Smooth muscle cell (in vitro differentiated cells): ENCODE measurements around the gene GADL1. TPM values are rescaled to one million over a fixed set of nuclear protein-coding genes. Genes with fewer than 3 reads are reported as not detected.
A peak's percentile ranks its signal among the peaks of the same experiment; 100 is the strongest.

Experiments
- DNase-seq: peaks from one replicate; lab custom pipeline; 2025; ENCODE audit not compliant: unreplicated experiment; lab: John Stamatoyannopoulos, UW
- H2AFZ ChIP-seq: fragments of 200-600 bp; sonication (generic); 2 replicates; pipeline ENCODE4 v1.6.0; 2016; ENCODE audit warnings: antibody characterized with exemption, low read depth, mild to moderate bottlenecking
- H3F3A ChIP-seq: fragments of 200-600 bp; sonication (generic); 2 replicates; pipeline ENCODE4 v1.6.0; 2017; ENCODE audit warnings: antibody characterized with exemption, low read depth
- H3K27ac ChIP-seq: fragments of 200-600 bp; sonication (generic); 2 replicates; pipeline ENCODE4 v1.5.1; 2016; ENCODE audit warnings: low read depth, mild to moderate bottlenecking
- H3K27me3 ChIP-seq: fragments of 200-600 bp; sonication (generic); 2 replicates; pipeline ENCODE4 v1.6.1; 2016; ENCODE audit warnings: low read depth, mild to moderate bottlenecking
- H3K36me3 ChIP-seq: fragments of 200-600 bp; sonication (generic); 2 replicates; pipeline ENCODE4 v1.5.1; 2016; ENCODE audit warnings: low read depth
- H3K4me1 ChIP-seq: fragments of 200-600 bp; sonication (generic); 2 replicates; pipeline ENCODE4 v1.5.1; 2016; ENCODE audit warnings: low read depth
- H3K4me2 ChIP-seq: fragments of 200-600 bp; sonication (generic); 2 replicates; pipeline ENCODE4 v1.6.0; 2016; ENCODE audit warnings: mild to moderate bottlenecking
- H3K4me3 ChIP-seq: fragments of 200-600 bp; sonication (generic); 2 replicates; pipeline ENCODE4 v1.5.1; 2016; ENCODE audit warnings: mild to moderate bottlenecking
- H3K79me2 ChIP-seq: fragments of 200-600 bp; sonication (generic); 2 replicates; pipeline ENCODE4 v1.6.0; 2016; ENCODE audit warnings: low read depth, mild to moderate bottlenecking
- H3K9ac ChIP-seq: fragments of 200-600 bp; sonication (generic); 2 replicates; pipeline ENCODE4 v1.6.0; 2016; ENCODE audit warnings: low read depth
- H3K9me3 ChIP-seq: fragments of 200-600 bp; sonication (generic); replicated peaks from 2 replicates; pipeline ENCODE4 v1.5.1; 2016; ENCODE audit warnings: low read depth
- H4K20me1 ChIP-seq: fragments of 200-600 bp; sonication (generic); 2 replicates; pipeline ENCODE4 v1.6.0; 2016; ENCODE audit warnings: low read depth
- WGBS: methylation state at CpG from one replicate; pipeline ENCODE4 v1.1.7; 2016; ENCODE audit warnings: low lambda C conversion rate; 5-methylcytosine and 5-hydroxymethylcytosine counted together
- polyA plus RNA-seq: library from polyadenylated mRNA; unstranded; fragments of >200 nt; fragmentation: Nextera tagmentation; extraction: Ambion mirVana; gene quantifications from 2 replicates; pipeline ENCODE4 v1.2.1, GENCODE V29; 2016
- total RNA-seq: library from RNA; depleted of rRNA; stranded (reverse); fragments of >200 nt; gene quantifications from 2 replicates; pipeline ENCODE4 v1.2.3, GENCODE V29; 2014
- TF ChIP-seq, protein P1 (sequence below): fragments of 200-600 bp; sonication (generic); IDR thresholded peaks from 2 replicates; pipeline ENCODE4 v1.5.1; 2017; ENCODE audit warnings: borderline replicate concordance, mild to moderate bottlenecking, antibody characterized with exemption; ENCODE audit not compliant: insufficient read depth, poor library complexity, severe bottlenecking

Gene GADL1
- total and polyA plus RNA-seq, 2 experiments from 2014 or later = not detected

- Histone ChIP-seq H3K4me2 (no peak overlapping the region), H3K4me3 (no peak overlapping the region), H3K27me3 (no peaks in the 10 kb centered on the region), H3K36me3 (no peaks in the 10 kb centered on the region), H3K79me2 (no peaks in the 10 kb centered on the region), H3F3A (no peaks in the 10 kb centered on the region), H3K9ac (no peak overlapping the region), H2AFZ (no peak overlapping the region), H3K9me3 (no peaks in the 10 kb centered on the region), H3K4me1 (no peaks in the 10 kb centered on the region), H4K20me1 (no peaks in the 10 kb centered on the region), H3K27ac (no peak overlapping the region)
- 62% methylated on average over 7 of the region's 7 CpGs for WGBS
- TF ChIP-seq, protein P1, sequence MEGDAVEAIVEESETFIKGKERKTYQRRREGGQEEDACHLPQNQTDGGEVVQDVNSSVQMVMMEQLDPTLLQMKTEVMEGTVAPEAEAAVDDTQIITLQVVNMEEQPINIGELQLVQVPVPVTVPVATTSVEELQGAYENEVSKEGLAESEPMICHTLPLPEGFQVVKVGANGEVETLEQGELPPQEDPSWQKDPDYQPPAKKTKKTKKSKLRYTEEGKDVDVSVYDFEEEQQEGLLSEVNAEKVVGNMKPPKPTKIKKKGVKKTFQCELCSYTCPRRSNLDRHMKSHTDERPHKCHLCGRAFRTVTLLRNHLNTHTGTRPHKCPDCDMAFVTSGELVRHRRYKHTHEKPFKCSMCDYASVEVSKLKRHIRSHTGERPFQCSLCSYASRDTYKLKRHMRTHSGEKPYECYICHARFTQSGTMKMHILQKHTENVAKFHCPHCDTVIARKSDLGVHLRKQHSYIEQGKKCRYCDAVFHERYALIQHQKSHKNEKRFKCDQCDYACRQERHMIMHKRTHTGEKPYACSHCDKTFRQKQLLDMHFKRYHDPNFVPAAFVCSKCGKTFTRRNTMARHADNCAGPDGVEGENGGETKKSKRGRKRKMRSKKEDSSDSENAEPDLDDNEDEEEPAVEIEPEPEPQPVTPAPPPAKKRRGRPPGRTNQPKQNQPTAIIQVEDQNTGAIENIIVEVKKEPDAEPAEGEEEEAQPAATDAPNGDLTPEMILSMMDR = no peak
- no peak for DNase-seq
Measured at GRCh38 chr3:30908456-30909037, 14.1 kb upstream of the GADL1 start.

DNA sequence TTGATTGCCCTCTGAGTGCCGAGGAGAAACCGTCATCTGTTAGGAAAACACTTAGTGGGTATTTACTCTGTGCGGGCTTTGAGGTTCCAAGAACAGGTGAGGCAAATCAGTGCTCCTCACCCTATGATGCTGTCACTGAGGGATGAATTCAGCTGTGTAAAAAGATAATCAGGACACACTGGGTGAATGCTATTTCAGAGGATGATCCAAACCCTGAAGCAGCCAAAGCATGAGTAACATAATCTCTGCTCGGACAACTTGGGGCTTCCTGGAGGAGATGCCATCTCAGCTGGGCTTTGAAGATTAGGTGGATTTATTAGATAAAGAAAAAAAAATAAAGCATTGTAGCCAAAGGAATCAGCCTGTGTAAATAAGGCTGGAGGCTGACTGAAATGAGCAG is 10.5 kb upstream of the GADL1 start:
- H3K36me3 ChIP-seq = no peaks in the 10 kb centered on the region
- TF ChIP-seq, protein P1 = no peak
- H3K4me2 ChIP-seq = no peak overlapping the region
- no peaks in the 10 kb centered on the region for H4K20me1 ChIP-seq
- DNase-seq = no peak
- no peaks in the 10 kb centered on the region for H3K79me2 ChIP-seq
- no peak overlapping the region for H2AFZ ChIP-seq
- 56% methylated on average over 4 of the region's 4 CpGs for WGBS
- H3K4me3 ChIP-seq = no peak overlapping the region
- H3K9ac ChIP-seq = no peak overlapping the region
- H3K4me1 ChIP-seq = no peaks in the 10 kb centered on the region
- no peaks in the 10 kb centered on the region for H3F3A ChIP-seq
- H3K9me3 ChIP-seq = no peaks in the 10 kb centered on the region
- no peaks in the 10 kb centered on the region for H3K27me3 ChIP-seq
- no peak overlapping the region for H3K27ac ChIP-seq

- H3K9ac ChIP-seq = no peak overlapping the region
- no peak overlapping the region for H3K27ac ChIP-seq
- no peak overlapping the region for H2AFZ ChIP-seq
- H3K27me3 ChIP-seq = peaks cover 50% of the 10 kb centered on the region
- WGBS = 65% methylated on average over 5 of the region's 5 CpGs
- no peak for DNase-seq
- peaks cover 6% of the 10 kb centered on the region for H3K4me1 ChIP-seq
- H3F3A ChIP-seq = no peaks in the 10 kb centered on the region
- no peaks in the 10 kb centered on the region for H3K36me3 ChIP-seq
- H3K9me3 ChIP-seq = no peaks in the 10 kb centered on the region
- TF ChIP-seq, protein P1 = no peak
- H3K4me2 ChIP-seq = peak overlapping the region; percentile 90
- H4K20me1 ChIP-seq = no peaks in the 10 kb centered on the region
- no peak overlapping the region for H3K4me3 ChIP-seq
- no peaks in the 10 kb centered on the region for H3K79me2 ChIP-seq
Measured at GRCh38 chr3:30895329-30895728, 868 bp upstream of the GADL1 start.

DNA sequence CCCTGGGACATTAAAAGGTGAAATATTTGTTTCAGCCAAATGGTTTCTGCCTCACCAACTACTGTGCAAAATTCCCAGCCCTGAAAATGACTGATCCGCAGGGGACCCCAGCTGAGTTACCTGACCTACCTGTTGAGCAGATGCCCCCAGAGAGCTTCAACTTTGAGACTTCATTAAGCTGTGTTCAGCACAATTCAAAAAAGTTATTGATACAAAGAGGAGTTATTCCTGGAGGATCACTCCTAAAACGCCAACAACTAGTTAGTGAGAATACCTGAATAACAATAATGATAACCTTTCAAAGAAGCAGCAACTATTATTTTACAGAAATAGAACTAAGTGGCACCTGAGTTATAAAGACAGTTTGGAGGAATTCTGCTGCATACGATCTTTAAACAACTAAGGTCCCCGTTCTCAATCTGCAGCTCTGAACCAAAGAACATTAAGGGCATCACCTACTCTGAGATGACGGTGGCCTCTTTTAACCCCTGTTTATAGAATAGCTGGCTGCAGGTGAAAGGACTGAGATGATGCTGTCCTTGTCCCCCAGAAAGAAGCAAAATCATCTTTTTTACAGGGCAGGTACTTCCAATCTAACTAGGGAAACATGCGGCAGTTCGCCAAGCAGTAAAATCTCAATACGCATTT is 659 bp downstream of the GADL1 start:
- Histone ChIP-seq H3K9ac (no peak overlapping the region), H3K4me3 (peak overlapping the region; percentile 70), H3K79me2 (no peaks in the 10 kb centered on the region), H3K9me3 (no peaks in the 10 kb centered on the region), H3K27me3 (peaks cover 50% of the 10 kb centered on the region), H4K20me1 (no peaks in the 10 kb centered on the region), H2AFZ (no peak overlapping the region), H3K4me2 (peak overlapping the region; percentile 90), H3K36me3 (no peaks in the 10 kb centered on the region), H3F3A (no peaks in the 10 kb centered on the region), H3K27ac (no peak overlapping the region), H3K4me1 (peaks cover 6% of the 10 kb centered on the region)
- no peak for DNase-seq
- 58% methylated on average over 8 of the region's 8 CpGs for WGBS
- TF ChIP-seq, protein P1 = no peak
